ENCODE measurements around the gene ACER3.

Gene ACER3

GRCh38 chr11:77049026-77049425 lies 188.3 kb downstream of the ACER3 start:
- TF ChIP-seq CTCF (IDR thresholded peaks at IDR 0.05; ENCODE audit: borderline replicate concordance, control extremely low read depth, extremely low read depth, insufficient read depth, missing control alignments): no peak

GRCh38 chr11:77051511-77051910 lies 190.8 kb downstream of the ACER3 start:
- in situ Hi-C loops (cut with MboI; ENCODE audit: low sequenced_read_pairs, unreplicated experiment): no loop called here
- no peak for TF ChIP-seq CTCF (IDR thresholded peaks at IDR 0.05; ENCODE audit: borderline replicate concordance, control extremely low read depth, extremely low read depth, insufficient read depth, missing control alignments)
- DNase-seq (ENCODE audit: low spot score): no peak

More at GRCh38 chr11:77049026-77049425, 188.3 kb downstream of the ACER3 start:
- in situ Hi-C loops (cut with MboI; ENCODE audit: low sequenced_read_pairs, unreplicated experiment): loop anchor here (25.0 kb wide), 1 partner anchor 237 kb away; no protein-coding TSS in a partner anchor
- DNase-seq (ENCODE audit: low spot score): no peak

GRCh38 chr11:77052518-77052917 lies 191.8 kb downstream of the ACER3 start:
- in situ Hi-C loops (cut with MboI; ENCODE audit: low sequenced_read_pairs, unreplicated experiment): no loop called here

GRCh38 chr11:77053217-77054015 lies 192.7 kb downstream of the ACER3 start:
- in situ Hi-C loops (cut with MboI; ENCODE audit: low sequenced_read_pairs, unreplicated experiment): no loop called here
- TF ChIP-seq CTCF (IDR thresholded peaks at IDR 0.05; ENCODE audit: borderline replicate concordance, control extremely low read depth, extremely low read depth, insufficient read depth, missing control alignments): no peak
- DNase-seq (ENCODE audit: low spot score): no peak

More at GRCh38 chr11:77052518-77052917, 191.8 kb downstream of the ACER3 start:
- DNase-seq (ENCODE audit: low spot score): no peak
- no peak for TF ChIP-seq CTCF (IDR thresholded peaks at IDR 0.05; ENCODE audit: borderline replicate concordance, control extremely low read depth, extremely low read depth, insufficient read depth, missing control alignments)

- in situ Hi-C loops (cut with MboI; ENCODE audit: low sequenced_read_pairs, unreplicated experiment): no loop called here
- no peak for TF ChIP-seq CTCF (IDR thresholded peaks at IDR 0.05; ENCODE audit: borderline replicate concordance, control extremely low read depth, extremely low read depth, insufficient read depth, missing control alignments)
- DNase-seq (ENCODE audit: low spot score): no peak
Observed at GRCh38 chr11:77054084-77054483, 193.4 kb downstream of the ACER3 start.

- in situ Hi-C loops (cut with MboI; ENCODE audit: low sequenced_read_pairs, unreplicated experiment): loop anchor here (5.0 kb wide), 1 partner anchor 37 kb away; no protein-coding TSS in a partner anchor
Observed at GRCh38 chr11:77055101-77055561, 194.4 kb downstream of the ACER3 start.

More at GRCh38 chr11:77055101-77055561, 194.4 kb downstream of the ACER3 start:
- TF ChIP-seq CTCF (IDR thresholded peaks at IDR 0.05; ENCODE audit: borderline replicate concordance, control extremely low read depth, extremely low read depth, insufficient read depth, missing control alignments): no peak
- DNase-seq (ENCODE audit: low spot score): no peak

All from GM13976 (cell line).